ENCODE results near the gene TNFRSF9.

TNFRSF9 gene

GRCh38 chr1:7940745-7941436, at the start of gene TNFRSF9:
TNFRSF9 (minus strand) TSS chr1:7940839; CDS start chr1:7939994, 845 bp downstream.
- H3K27me3 ChIP-seq (ENCODE audit: control insufficient read depth in 2 of 2, insufficient read depth in 2 of 2, low read length in 2 of 2) = peaks cover 13 to 20% of the 10 kb centered on the region in 2 donors
- H3K4me3 ChIP-seq (ENCODE audit: low read length in 2 of 2) = peak within 1 kb of the TSS in 1 of 2 donors; percentile 0
- no peak within 1 kb of the TSS for H3K9ac ChIP-seq (ENCODE audit: low read depth in 1 of 2, low read length in 2 of 2)
- H3K9me3 ChIP-seq (ENCODE audit: control insufficient read depth in 2 of 2, low read length in 2 of 2) = no peaks in the 10 kb centered on the region
- H3K4me1 ChIP-seq (ENCODE audit: control insufficient read depth in 2 of 2, insufficient read depth in 2 of 2, low read length in 2 of 2) = peaks cover 0 to 9% of the 10 kb centered on the region in 2 donors
- H3K36me3 ChIP-seq (ENCODE audit: control insufficient read depth in 2 of 2, insufficient read depth in 2 of 2, low read length in 2 of 2) = no peaks in the 10 kb centered on the region
- H3K27ac ChIP-seq (ENCODE audit: low read depth in 2 of 2, low read length in 2 of 2) = no peak within 1 kb of the TSS

- no peak overlapping the region for H3K9ac ChIP-seq (ENCODE audit: low read depth in 1 of 2, low read length in 2 of 2)
- no peak overlapping the region for H3K4me3 ChIP-seq (ENCODE audit: low read length in 2 of 2)
- no peaks in the 10 kb centered on the region for H3K4me1 ChIP-seq (ENCODE audit: control insufficient read depth in 2 of 2, insufficient read depth in 2 of 2, low read length in 2 of 2)
- H3K9me3 ChIP-seq (ENCODE audit: control insufficient read depth in 2 of 2, low read length in 2 of 2) = no peaks in the 10 kb centered on the region
- no peaks in the 10 kb centered on the region for H3K27me3 ChIP-seq (ENCODE audit: control insufficient read depth in 2 of 2, insufficient read depth in 2 of 2, low read length in 2 of 2)
- no peak overlapping the region for H3K27ac ChIP-seq (ENCODE audit: low read depth in 2 of 2, low read length in 2 of 2)
- peaks cover 10 to 29% of the 10 kb centered on the region in 2 donors for H3K36me3 ChIP-seq (ENCODE audit: control insufficient read depth in 2 of 2, insufficient read depth in 2 of 2, low read length in 2 of 2)
Observed at GRCh38 chr1:7989762-7990428, 49.3 kb upstream of the TNFRSF9 start.

- Histone ChIP-seq H3K9me3 (ENCODE audit: control insufficient read depth in 2 of 2, low read length in 2 of 2) (no peaks in the 10 kb centered on the region), H3K4me3 (ENCODE audit: low read length in 2 of 2) (no peak overlapping the region), H3K36me3 (ENCODE audit: control insufficient read depth in 2 of 2, insufficient read depth in 2 of 2, low read length in 2 of 2) (peaks cover 22 to 41% of the 10 kb centered on the region in 2 donors), H3K27me3 (ENCODE audit: control insufficient read depth in 2 of 2, insufficient read depth in 2 of 2, low read length in 2 of 2) (no peaks in the 10 kb centered on the region), H3K9ac (ENCODE audit: low read depth in 1 of 2, low read length in 2 of 2) (no peak overlapping the region), H3K27ac (ENCODE audit: low read depth in 2 of 2, low read length in 2 of 2) (no peak overlapping the region), H3K4me1 (ENCODE audit: control insufficient read depth in 2 of 2, insufficient read depth in 2 of 2, low read length in 2 of 2) (no peaks in the 10 kb centered on the region)
Observed at GRCh38 chr1:7988576-7988975, 47.9 kb upstream of the TNFRSF9 start.

- peaks cover 29 to 44% of the 10 kb centered on the region in 2 donors for H3K36me3 ChIP-seq (ENCODE audit: control insufficient read depth in 2 of 2, insufficient read depth in 2 of 2, low read length in 2 of 2)
- H3K27ac ChIP-seq (ENCODE audit: low read depth in 2 of 2, low read length in 2 of 2) = no peak overlapping the region
- H3K27me3 ChIP-seq (ENCODE audit: control insufficient read depth in 2 of 2, insufficient read depth in 2 of 2, low read length in 2 of 2) = no peaks in the 10 kb centered on the region
- H3K9ac ChIP-seq (ENCODE audit: low read depth in 1 of 2, low read length in 2 of 2) = no peak overlapping the region
- no peaks in the 10 kb centered on the region for H3K9me3 ChIP-seq (ENCODE audit: control insufficient read depth in 2 of 2, low read length in 2 of 2)
- H3K4me3 ChIP-seq (ENCODE audit: low read length in 2 of 2) = no peak overlapping the region
- peaks cover 0 to under 1% of the 10 kb centered on the region in 2 donors for H3K4me1 ChIP-seq (ENCODE audit: control insufficient read depth in 2 of 2, insufficient read depth in 2 of 2, low read length in 2 of 2)
Observed at GRCh38 chr1:7987528-7987927, 46.9 kb upstream of the TNFRSF9 start.

- Histone ChIP-seq H3K9me3 (ENCODE audit: control insufficient read depth in 2 of 2, low read length in 2 of 2) (no peaks in the 10 kb centered on the region), H3K9ac (ENCODE audit: low read depth in 1 of 2, low read length in 2 of 2) (no peak overlapping the region), H3K27me3 (ENCODE audit: control insufficient read depth in 2 of 2, insufficient read depth in 2 of 2, low read length in 2 of 2) (no peaks in the 10 kb centered on the region), H3K4me3 (ENCODE audit: low read length in 2 of 2) (no peak overlapping the region), H3K36me3 (ENCODE audit: control insufficient read depth in 2 of 2, insufficient read depth in 2 of 2, low read length in 2 of 2) (peaks cover 31 to 48% of the 10 kb centered on the region in 2 donors), H3K4me1 (ENCODE audit: control insufficient read depth in 2 of 2, insufficient read depth in 2 of 2, low read length in 2 of 2) (peaks cover 3 to 4% of the 10 kb centered on the region in 2 donors), H3K27ac (ENCODE audit: low read depth in 2 of 2, low read length in 2 of 2) (no peak overlapping the region)
Observed at GRCh38 chr1:7985851-7986612, 45.4 kb upstream of the TNFRSF9 start.

- H3K4me3 ChIP-seq (ENCODE audit: low read length in 2 of 2) = no peak overlapping the region
- no peaks in the 10 kb centered on the region for H3K27me3 ChIP-seq (ENCODE audit: control insufficient read depth in 2 of 2, insufficient read depth in 2 of 2, low read length in 2 of 2)
- H3K36me3 ChIP-seq (ENCODE audit: control insufficient read depth in 2 of 2, insufficient read depth in 2 of 2, low read length in 2 of 2) = peaks cover 31 to 50% of the 10 kb centered on the region in 2 donors
- no peak overlapping the region for H3K9ac ChIP-seq (ENCODE audit: low read depth in 1 of 2, low read length in 2 of 2)
- H3K27ac ChIP-seq (ENCODE audit: low read depth in 2 of 2, low read length in 2 of 2) = no peak overlapping the region
- peaks cover 3 to 4% of the 10 kb centered on the region in 2 donors for H3K4me1 ChIP-seq (ENCODE audit: control insufficient read depth in 2 of 2, insufficient read depth in 2 of 2, low read length in 2 of 2)
- no peaks in the 10 kb centered on the region for H3K9me3 ChIP-seq (ENCODE audit: control insufficient read depth in 2 of 2, low read length in 2 of 2)
Observed at GRCh38 chr1:7984811-7985210, 44.2 kb upstream of the TNFRSF9 start.

GRCh38 chr1:7983086-7983778, 42.6 kb upstream of the TNFRSF9 start:
- Histone ChIP-seq H3K27me3 (ENCODE audit: control insufficient read depth in 2 of 2, insufficient read depth in 2 of 2, low read length in 2 of 2) (no peaks in the 10 kb centered on the region), H3K36me3 (ENCODE audit: control insufficient read depth in 2 of 2, insufficient read depth in 2 of 2, low read length in 2 of 2) (peaks cover 38 to 63% of the 10 kb centered on the region in 2 donors), H3K9me3 (ENCODE audit: control insufficient read depth in 2 of 2, low read length in 2 of 2) (no peaks in the 10 kb centered on the region), H3K4me3 (ENCODE audit: low read length in 2 of 2) (no peak overlapping the region), H3K9ac (ENCODE audit: low read depth in 1 of 2, low read length in 2 of 2) (no peak overlapping the region), H3K27ac (ENCODE audit: low read depth in 2 of 2, low read length in 2 of 2) (no peak overlapping the region), H3K4me1 (ENCODE audit: control insufficient read depth in 2 of 2, insufficient read depth in 2 of 2, low read length in 2 of 2) (peaks cover 3 to 4% of the 10 kb centered on the region in 2 donors)

GRCh38 chr1:7980984-7981383, 40.3 kb upstream of the TNFRSF9 start:
- H3K9me3 ChIP-seq (ENCODE audit: control insufficient read depth in 2 of 2, low read length in 2 of 2) = no peaks in the 10 kb centered on the region
- H3K27me3 ChIP-seq (ENCODE audit: control insufficient read depth in 2 of 2, insufficient read depth in 2 of 2, low read length in 2 of 2) = no peaks in the 10 kb centered on the region
- H3K27ac ChIP-seq (ENCODE audit: low read depth in 2 of 2, low read length in 2 of 2) = no peak overlapping the region
- H3K9ac ChIP-seq (ENCODE audit: low read depth in 1 of 2, low read length in 2 of 2) = no peak overlapping the region
- H3K4me3 ChIP-seq (ENCODE audit: low read length in 2 of 2) = no peak overlapping the region
- peaks cover 41 to 55% of the 10 kb centered on the region in 2 donors for H3K36me3 ChIP-seq (ENCODE audit: control insufficient read depth in 2 of 2, insufficient read depth in 2 of 2, low read length in 2 of 2)
- H3K4me1 ChIP-seq (ENCODE audit: control insufficient read depth in 2 of 2, insufficient read depth in 2 of 2, low read length in 2 of 2) = peaks cover 3 to 4% of the 10 kb centered on the region in 2 donors

GRCh38 chr1:7975212-7975865, 34.7 kb upstream of the TNFRSF9 start:
- Histone ChIP-seq H3K9ac (ENCODE audit: low read depth in 1 of 2, low read length in 2 of 2) (no peak overlapping the region), H3K27ac (ENCODE audit: low read depth in 2 of 2, low read length in 2 of 2) (no peak overlapping the region), H3K4me1 (ENCODE audit: control insufficient read depth in 2 of 2, insufficient read depth in 2 of 2, low read length in 2 of 2) (no peaks in the 10 kb centered on the region), H3K27me3 (ENCODE audit: control insufficient read depth in 2 of 2, insufficient read depth in 2 of 2, low read length in 2 of 2) (no peaks in the 10 kb centered on the region), H3K9me3 (ENCODE audit: control insufficient read depth in 2 of 2, low read length in 2 of 2) (no peaks in the 10 kb centered on the region), H3K36me3 (ENCODE audit: control insufficient read depth in 2 of 2, insufficient read depth in 2 of 2, low read length in 2 of 2) (peaks cover 31 to 44% of the 10 kb centered on the region in 2 donors), H3K4me3 (ENCODE audit: low read length in 2 of 2) (no peak overlapping the region)

All from mucosa of rectum (tissue), 2 donors.